Transverse colon (tissue), 3 donors: ENCODE results near the gene CELF4.

ENCODE experiments used
- EP300 ChIP-seq: sonication (generic); formaldehyde crosslinking; IDR thresholded peaks from one replicate; pipeline ENCODE4 v1.6.1; 2017; ENCODE audit warnings: antibody characterized with exemption, low read depth
- TF ChIP-seq, protein P1 (sequence below), 5 experiments: fragments of 200-600 bp in 3 of 5; fragments of 450-650 bp in 2 of 5; sonication (generic) in 3 of 5; IDR thresholded peaks; 1 replicate in 2 of 5; 2 replicates in 3 of 5; pipeline ENCODE4 v1.5.1; 2016 to 2017; ENCODE audit warnings: antibody characterized with exemption in 5 of 5, inconsistent platforms in 3 of 5, mild to moderate bottlenecking in 2 of 5, moderate library complexity in 1 of 5

DNA sequence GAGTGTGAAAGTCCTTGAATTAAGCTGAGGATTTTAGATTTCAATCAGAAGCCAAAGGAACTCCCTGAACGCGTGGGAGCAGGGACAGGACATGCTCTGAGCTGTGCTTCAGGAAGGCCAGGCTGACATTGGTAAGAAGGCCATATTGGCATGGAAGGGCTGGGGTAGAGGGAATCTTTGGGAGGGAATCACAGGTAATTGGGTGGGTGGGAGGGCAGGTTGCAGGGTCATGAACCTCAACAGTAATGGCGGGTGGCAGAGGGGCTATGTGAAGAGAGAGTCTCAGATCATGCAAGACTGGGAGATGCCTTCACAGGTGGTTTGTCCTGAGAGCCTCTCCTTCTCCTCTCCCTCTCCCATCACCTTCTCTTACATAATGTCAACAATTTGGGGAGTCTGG is 18.6 kb upstream of the CELF4 start:
- TF ChIP-seq, protein P1, sequence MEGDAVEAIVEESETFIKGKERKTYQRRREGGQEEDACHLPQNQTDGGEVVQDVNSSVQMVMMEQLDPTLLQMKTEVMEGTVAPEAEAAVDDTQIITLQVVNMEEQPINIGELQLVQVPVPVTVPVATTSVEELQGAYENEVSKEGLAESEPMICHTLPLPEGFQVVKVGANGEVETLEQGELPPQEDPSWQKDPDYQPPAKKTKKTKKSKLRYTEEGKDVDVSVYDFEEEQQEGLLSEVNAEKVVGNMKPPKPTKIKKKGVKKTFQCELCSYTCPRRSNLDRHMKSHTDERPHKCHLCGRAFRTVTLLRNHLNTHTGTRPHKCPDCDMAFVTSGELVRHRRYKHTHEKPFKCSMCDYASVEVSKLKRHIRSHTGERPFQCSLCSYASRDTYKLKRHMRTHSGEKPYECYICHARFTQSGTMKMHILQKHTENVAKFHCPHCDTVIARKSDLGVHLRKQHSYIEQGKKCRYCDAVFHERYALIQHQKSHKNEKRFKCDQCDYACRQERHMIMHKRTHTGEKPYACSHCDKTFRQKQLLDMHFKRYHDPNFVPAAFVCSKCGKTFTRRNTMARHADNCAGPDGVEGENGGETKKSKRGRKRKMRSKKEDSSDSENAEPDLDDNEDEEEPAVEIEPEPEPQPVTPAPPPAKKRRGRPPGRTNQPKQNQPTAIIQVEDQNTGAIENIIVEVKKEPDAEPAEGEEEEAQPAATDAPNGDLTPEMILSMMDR (IDR thresholded peaks at IDR 0.05) = no peak
- TF ChIP-seq EP300 = no peak
